B cell (primary cell): ENCODE data around the gene JMJD1C. TPM values are rescaled to one million over a fixed set of nuclear protein-coding genes. Genes with fewer than 3 reads are reported as not detected.

Source experiments
- ATAC-seq: fragments of 200-7000 bp; cut with Tn5 transposase; one replicate; pipeline ENCODE4 v1.10.0; 2021; ENCODE audit warnings: low read depth, mild to moderate bottlenecking, moderate number of reproducible peaks, moderate library complexity
- CTCF ChIA-PET: fragments of 350-600 bp; sonication (Branson Sonifier 250); formaldehyde crosslinking; loops from one replicate; lab custom pipeline; 2021; ENCODE audit warnings: antibody characterized with exemption, inconsistent platforms; lab: Charles Lee
- POLR2A ChIA-PET: fragments of 350-600 bp; sonication (Branson Sonifier 250); formaldehyde crosslinking; loops from one replicate; lab custom pipeline; 2021; ENCODE audit warnings: antibody characterized with exemption; lab: Charles Lee
- DNase-seq: peaks from one replicate; pipeline ENCODE4 v3.0.0; 2013
- H2AFZ ChIP-seq: 2 replicates; pipeline ENCODE4 v1.6.1; 2012; ENCODE audit warnings: mild to moderate bottlenecking, low read depth, low read length; ENCODE audit not compliant: insufficient read depth, poor library complexity, severe bottlenecking
- H3K27ac ChIP-seq, 2 donors: 1 replicate in 1 of 2; 2 replicates in 1 of 2; pipeline ENCODE4 v1.5.1; 2012 to 2013; ENCODE audit warnings: low read length in 2 of 2, mild to moderate bottlenecking in 2 of 2, moderate library complexity in 1 of 2
- H3K27me3 ChIP-seq, 4 experiments: fragments of 200-600 bp in 1 of 4; sonication (generic) in 1 of 4; replicated peaks in 1 of 4; 1 replicate in 2 of 4; 2 replicates in 2 of 4; pipeline versions ENCODE4 v1.6.1 to v1.7.0; 2013 to 2016; ENCODE audit warnings: low read length in 3 of 4, mild to moderate bottlenecking in 2 of 4, mixed read lengths in 1 of 4, moderate library complexity in 1 of 4; ENCODE audit not compliant: insufficient read depth in 4 of 4, control insufficient read depth in 3 of 4; ENCODE audit errors: control extremely low read depth in 1 of 4
- H3K36me3 ChIP-seq, 2 experiments: replicated peaks in 1 of 2; 1 replicate in 1 of 2; 2 replicates in 1 of 2; pipeline versions ENCODE4 v1.6.1 to v1.7.1; 2013; ENCODE audit warnings: low read length in 1 of 2; ENCODE audit not compliant: insufficient read depth in 2 of 2, control insufficient read depth in 1 of 2; ENCODE audit errors: control extremely low read depth in 1 of 2, extremely low read depth in 1 of 2
- H3K4me1 ChIP-seq, 2 donors: fragments of 200-600 bp in 1 of 2; sonication (generic) in 1 of 2; 1 replicate in 1 of 2; 2 replicates in 1 of 2; pipeline versions ENCODE4 v1.5.1 to v1.6.1; 2013 to 2017; ENCODE audit warnings: low read length in 2 of 2; ENCODE audit not compliant: control insufficient read depth in 2 of 2, insufficient read depth in 2 of 2
- H3K4me2 ChIP-seq: replicated peaks from 2 replicates; pipeline ENCODE3; 2012; ENCODE audit warnings: mild to moderate bottlenecking, low read depth, low read length; ENCODE audit not compliant: poor library complexity, severe bottlenecking
- H3K4me3 ChIP-seq, 5 experiments: fragments of 200-600 bp in 1 of 5; sonication (generic) in 1 of 5; 1 replicate in 3 of 5; 2 replicates in 2 of 5; pipeline versions ENCODE4 v1.5.1 to v1.7.0; 2011 to 2016; ENCODE audit warnings: low read length in 4 of 5, mild to moderate bottlenecking in 4 of 5, low read depth in 2 of 5, control low read depth in 1 of 5, moderate library complexity in 1 of 5; ENCODE audit not compliant: insufficient read depth in 1 of 5; ENCODE audit errors: control extremely low read depth in 1 of 5, extremely low read depth in 1 of 5
- H3K79me2 ChIP-seq: fragments of 200-600 bp; sonication (generic); one replicate; pipeline ENCODE4 v1.6.0; 2016; ENCODE audit warnings: low read length; ENCODE audit not compliant: control insufficient read depth, insufficient read depth
- H3K9ac ChIP-seq: fragments of 200-600 bp; sonication (generic); 2 replicates; pipeline ENCODE4 v1.6.1; 2017; ENCODE audit warnings: mild to moderate bottlenecking, low read length, moderate library complexity
- H3K9me3 ChIP-seq, 3 donors: one replicate each; pipeline versions ENCODE4 v1.6.1 to v1.7.1; 2013; ENCODE audit warnings: low read length in 2 of 3; ENCODE audit not compliant: control insufficient read depth in 2 of 3, insufficient read depth in 1 of 3; ENCODE audit errors: control extremely low read depth in 1 of 3
- H4K20me1 ChIP-seq: 2 replicates; pipeline ENCODE4 v1.6.0; 2012; ENCODE audit warnings: mild to moderate bottlenecking, low read length; ENCODE audit not compliant: insufficient read depth, control insufficient read depth, poor library complexity, severe bottlenecking
- H3K27ac Mint-ChIP-seq: one replicate; pipeline ENCODE4 v1.8.0; 2021; ENCODE audit warnings: mixed read lengths
- H3K27me3 Mint-ChIP-seq: one replicate; pipeline ENCODE4 v1.8.0; 2021; ENCODE audit warnings: mixed read lengths
- H3K4me1 Mint-ChIP-seq: one replicate; pipeline ENCODE4 v1.8.0; 2021; ENCODE audit warnings: mixed read lengths
- H3K4me3 Mint-ChIP-seq: one replicate; pipeline ENCODE4 v1.8.0; 2021; ENCODE audit warnings: mixed read lengths
- H3K9me3 Mint-ChIP-seq: one replicate; pipeline ENCODE4 v1.8.0; 2022; ENCODE audit warnings: mixed read lengths; ENCODE audit not compliant: insufficient read depth
- EZH2 ChIP-seq: IDR thresholded peaks from 2 replicates; pipeline ENCODE4 v1.6.1; 2012; ENCODE audit warnings: borderline replicate concordance, low read depth, mild to moderate bottlenecking, moderate library complexity, low read length; ENCODE audit not compliant: insufficient read depth, poor library complexity, severe bottlenecking
- WGBS: methylation state at CpG from one replicate; pipeline ENCODE4 v1.1.5; 2013; ENCODE audit warnings: missing lambda C conversion rate; ENCODE audit not compliant: insufficient coverage; 5-methylcytosine and 5-hydroxymethylcytosine counted together
- intact Hi-C: fragments of 100-400 bp; cut with micrococcal nuclease; formaldehyde crosslinking; loops from one replicate; pipeline ENCODE4 v1.10.0; 2022
- polyA plus RNA-seq: library from polyadenylated mRNA; depleted of rRNA; stranded (reverse); fragments of >200 nt; gene quantifications from 2 replicates; pipeline ENCODE4 v1.2.3, GENCODE V29; 2012
- total RNA-seq, 2 donors: library from RNA; stranded (reverse); fragments of 120-200 nt in 1 of 2; gene quantifications; 1 replicate in 1 of 2; 2 replicates in 1 of 2; pipeline versions ENCODE4 v1.2.3 to v1.2.4, GENCODE V29; 2013 to 2022
- TF ChIP-seq, protein P1 (sequence below): fragments of 200-600 bp; IDR thresholded peaks from one replicate; pipeline ENCODE4 v1.8.0; 2022; ENCODE audit warnings: antibody characterized with exemption, mild to moderate bottlenecking

The JMJD1C gene
- total and polyA plus RNA-seq, 2 donors (not counting 1 experiment from before 2014, with no cell fraction given) = 81.8 to 235 TPM

DNA sequence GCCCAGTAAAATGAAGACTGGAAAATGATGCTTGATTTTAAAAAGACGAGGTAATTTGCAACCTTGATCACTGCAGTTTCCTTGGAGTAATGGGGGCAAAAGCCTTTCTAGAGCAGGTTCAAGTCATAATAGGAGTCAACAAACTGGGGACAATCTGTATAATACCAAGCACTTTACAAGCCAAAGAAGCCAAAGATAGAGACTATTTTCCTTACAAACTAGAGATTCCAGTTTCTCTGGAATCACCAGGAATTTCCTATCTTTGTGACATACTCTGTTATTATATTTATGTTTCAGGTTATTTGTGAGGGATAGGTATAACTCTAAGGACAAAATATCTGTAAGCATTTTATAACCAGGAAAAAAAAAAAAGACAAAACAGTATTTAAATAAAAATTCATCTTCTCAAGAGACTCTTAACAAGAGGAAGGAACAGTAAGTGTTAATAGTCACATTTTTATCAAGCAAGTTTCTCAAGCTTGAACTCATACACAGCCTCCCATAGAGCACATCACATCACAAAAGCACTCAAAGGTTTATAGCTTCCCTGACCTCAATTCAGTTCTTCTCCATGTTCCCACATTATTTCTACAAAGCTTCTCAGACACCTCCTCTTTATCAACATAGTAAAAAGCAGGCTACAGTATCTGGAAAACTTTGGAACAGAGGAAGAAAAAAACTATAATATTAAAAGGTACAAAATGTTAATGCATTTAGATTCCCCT, 18.9 kb downstream of the JMJD1C start:
- no peaks in the 10 kb centered on the region for H3K27me3 Mint-ChIP-seq
- Histone ChIP-seq H3K9ac (no peak overlapping the region), H3K4me2 (no peak overlapping the region), H3K27ac (no peak overlapping the region), H3K79me2 (peaks cover 80% of the 10 kb centered on the region), H2AFZ (no peak overlapping the region), H3K27me3 (no peaks in the 10 kb centered on the region), H3K9me3 (no peaks in the 10 kb centered on the region), H3K36me3 (no peaks in the 10 kb centered on the region), H4K20me1 (peaks cover 14% of the 10 kb centered on the region), H3K4me3 (no peak overlapping the region), H3K4me1 (peaks cover 0 to 4% of the 10 kb centered on the region in 2 donors)
- intact Hi-C loops = no loop called here
- H3K4me3 Mint-ChIP-seq = no peak overlapping the region
- no peaks in the 10 kb centered on the region for H3K9me3 Mint-ChIP-seq
- POLR2A ChIA-PET = no interaction called here
- no CpG with 5 or more reads among the region's 1 CpG for WGBS
- CTCF ChIA-PET = no interaction called here
- no peak for DNase-seq
- peaks cover 22% of the 10 kb centered on the region for H3K4me1 Mint-ChIP-seq
- TF ChIP-seq, protein P1, sequence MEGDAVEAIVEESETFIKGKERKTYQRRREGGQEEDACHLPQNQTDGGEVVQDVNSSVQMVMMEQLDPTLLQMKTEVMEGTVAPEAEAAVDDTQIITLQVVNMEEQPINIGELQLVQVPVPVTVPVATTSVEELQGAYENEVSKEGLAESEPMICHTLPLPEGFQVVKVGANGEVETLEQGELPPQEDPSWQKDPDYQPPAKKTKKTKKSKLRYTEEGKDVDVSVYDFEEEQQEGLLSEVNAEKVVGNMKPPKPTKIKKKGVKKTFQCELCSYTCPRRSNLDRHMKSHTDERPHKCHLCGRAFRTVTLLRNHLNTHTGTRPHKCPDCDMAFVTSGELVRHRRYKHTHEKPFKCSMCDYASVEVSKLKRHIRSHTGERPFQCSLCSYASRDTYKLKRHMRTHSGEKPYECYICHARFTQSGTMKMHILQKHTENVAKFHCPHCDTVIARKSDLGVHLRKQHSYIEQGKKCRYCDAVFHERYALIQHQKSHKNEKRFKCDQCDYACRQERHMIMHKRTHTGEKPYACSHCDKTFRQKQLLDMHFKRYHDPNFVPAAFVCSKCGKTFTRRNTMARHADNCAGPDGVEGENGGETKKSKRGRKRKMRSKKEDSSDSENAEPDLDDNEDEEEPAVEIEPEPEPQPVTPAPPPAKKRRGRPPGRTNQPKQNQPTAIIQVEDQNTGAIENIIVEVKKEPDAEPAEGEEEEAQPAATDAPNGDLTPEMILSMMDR = no peak
- no peak for TF ChIP-seq EZH2
- ATAC-seq = no peak
- no peak overlapping the region for H3K27ac Mint-ChIP-seq

- 80% methylated on average over 1 of the region's 3 CpGs for WGBS
- Histone ChIP-seq H3K36me3 (no peaks in the 10 kb centered on the region), H3K27ac (no peak overlapping the region), H3K9me3 (no peaks in the 10 kb centered on the region), H3K79me2 (peaks cover 74% of the 10 kb centered on the region), H3K27me3 (no peaks in the 10 kb centered on the region), H3K9ac (no peak overlapping the region), H3K4me3 (no peak overlapping the region), H3K4me1 (no peaks in the 10 kb centered on the region), H4K20me1 (peaks cover 25% of the 10 kb centered on the region), H3K4me2 (no peak overlapping the region), H2AFZ (no peak overlapping the region)
- no peak for DNase-seq
- no peak for ATAC-seq
- TF ChIP-seq, protein P1 = no peak
- no peak for TF ChIP-seq EZH2
- peaks cover 13% of the 10 kb centered on the region for H3K4me1 Mint-ChIP-seq
- ChIA-PET CTCF (no interaction called here), POLR2A (no interaction called here)
- H3K27me3 Mint-ChIP-seq = no peaks in the 10 kb centered on the region
- no peak overlapping the region for H3K27ac Mint-ChIP-seq
- intact Hi-C loops = no loop called here
- H3K4me3 Mint-ChIP-seq = no peak overlapping the region
- H3K9me3 Mint-ChIP-seq = no peaks in the 10 kb centered on the region
Measured at GRCh38 chr10:63441404-63441803, 24.4 kb downstream of the JMJD1C start.
